HepG2 (cell line): ENCODE results near the gene PRKD2. TPM values are rescaled to one million over a fixed set of nuclear protein-coding genes. Genes with fewer than 3 reads are reported as not detected.
"Not testable (repeated sequence)": the region's sequence is repeated elsewhere in the genome, so short reads cannot be mapped to it uniquely, and the experiment has no call there.

Experiments
- ATAC-seq: fragments of 200-7000 bp; cut with Tn5 transposase; 3 replicates; pipeline ENCODE4 v1.9.1; 2020; ENCODE audit warnings: mild to moderate bottlenecking, moderate library complexity
- BruUV-seq: library from RNA; stranded (reverse); fragments of 400-500 nt; replicated peaks from 2 replicates; lab custom pipeline; 2021; lab: Mats Ljungman, UMichigan
- CTCF ChIA-PET: fragments of 300-600 bp; formaldehyde crosslinking; extraction: SDS; loops from one replicate; lab custom pipeline; 2021; ENCODE audit warnings: low total read pairs, inconsistent platforms, low intra/inter-chr PET ratio; lab: Yijun Ruan, JAX
- POLR2A ChIA-PET: fragments of 350-600 bp; sonication (Branson Sonifier 250); formaldehyde crosslinking; loops from one replicate; lab custom pipeline; 2020; ENCODE audit warnings: antibody characterized with exemption, inconsistent platforms; lab: Yijun Ruan, JAX
- DNase-seq: peaks from one replicate; pipeline ENCODE4 v3.0.0-alpha.2; 2015; ENCODE audit warnings: low spot score
- FAIRE-seq: peaks from 3 replicates; lab custom pipeline; 2011; peaks lifted over from hg19 to GRCh38; lab: Jason Lieb, UNC
- H2AFZ ChIP-seq: one replicate; pipeline ENCODE4 v1.6.1; 2011; ENCODE audit warnings: low read length, inconsistent platforms
- H3K27ac ChIP-seq: fragments of 300-600 bp; 3 replicates; pipeline ENCODE4 v1.8.0; 2011; ENCODE audit warnings: mixed run types, mild to moderate bottlenecking, mixed read lengths, low read length, inconsistent platforms; ENCODE audit not compliant: insufficient read depth; ENCODE audit errors: extremely low read length
- H3K27me3 ChIP-seq, 2 experiments: fragments of 200-600 bp in 1 of 2; 2 replicates in 1 of 2; 3 replicates in 1 of 2; pipeline versions ENCODE4 v1.6.0 to v1.8.0; 2011; ENCODE audit warnings: low read length in 2 of 2, mild to moderate bottlenecking in 2 of 2, moderate library complexity in 2 of 2, inconsistent platforms in 1 of 2; ENCODE audit not compliant: insufficient read depth in 2 of 2, control insufficient read depth in 1 of 2
- H3K36me3 ChIP-seq, 2 experiments: fragments of 200-600 bp in 1 of 2; replicated peaks in 1 of 2; 2 replicates in 1 of 2; 3 replicates in 1 of 2; pipeline versions ENCODE4 v1.5.1 to v1.8.0; 2011; ENCODE audit warnings: low read length in 2 of 2, inconsistent platforms in 1 of 2; ENCODE audit not compliant: insufficient read depth in 2 of 2, control insufficient read depth in 1 of 2
- H3K4me1 ChIP-seq: 2 replicates; pipeline ENCODE4 v1.5.1; 2012; ENCODE audit warnings: low read length, inconsistent platforms; ENCODE audit not compliant: insufficient read depth
- H3K4me2 ChIP-seq: 2 replicates; pipeline ENCODE4 v1.6.0; 2011; ENCODE audit warnings: low read depth, low read length, inconsistent platforms
- H3K4me3 ChIP-seq, 3 experiments: fragments of 200-600 bp in 1 of 3; sonication (generic), shearing (Covaris generic) in 1 of 3; replicated peaks in 1 of 3; 2 replicates each; pipeline ENCODE4 v1.5.1; 2011 to 2016; ENCODE audit warnings: low read length in 3 of 3, inconsistent platforms in 2 of 3, low read depth in 2 of 3, mild to moderate bottlenecking in 2 of 3, control low read depth in 1 of 3, mixed read lengths in 1 of 3; ENCODE audit not compliant: insufficient read depth in 1 of 3
- H3K79me2 ChIP-seq: one replicate; pipeline ENCODE4 v1.6.1; 2011; ENCODE audit warnings: low read length, inconsistent platforms; ENCODE audit not compliant: insufficient read depth
- H3K9ac ChIP-seq: 2 replicates; pipeline ENCODE4 v1.6.0; 2011; ENCODE audit warnings: mild to moderate bottlenecking, low read depth, low read length, inconsistent platforms; ENCODE audit not compliant: insufficient read depth
- H3K9me3 ChIP-seq: 2 replicates; pipeline ENCODE4 v1.5.1; 2012; ENCODE audit warnings: mild to moderate bottlenecking, low read length
- H4K20me1 ChIP-seq: 2 replicates; pipeline ENCODE4 v1.6.0; 2011; ENCODE audit warnings: inconsistent platforms, mild to moderate bottlenecking, low read length, moderate library complexity; ENCODE audit not compliant: insufficient read depth
- FOSL2 ChIP-seq: sonication (generic); formaldehyde crosslinking; IDR thresholded peaks from 2 replicates; pipeline ENCODE4 v1.4.0; 2020; ENCODE audit warnings: missing genetic modification reagents
- NR2F6 ChIP-seq, 2 experiments: IDR thresholded peaks; 2 replicates each; pipeline ENCODE4 v1.6.1; 2016; ENCODE audit warnings: antibody characterized with exemption in 1 of 2, mild to moderate bottlenecking in 1 of 2
- RXRA ChIP-seq: sonication (generic); formaldehyde crosslinking; IDR thresholded peaks from 2 replicates; pipeline ENCODE4 v1.5.1; 2020; ENCODE audit warnings: missing genetic modification reagents
- ZBTB7B ChIP-seq: sonication (generic); formaldehyde crosslinking; IDR thresholded peaks from 2 replicates; pipeline ENCODE4 v1.4.0; 2020; ENCODE audit warnings: missing genetic modification reagents
- ZNF460 ChIP-seq: sonication (generic); formaldehyde crosslinking; IDR thresholded peaks from 2 replicates; pipeline ENCODE4 v1.5.1; 2020; ENCODE audit warnings: missing genetic modification reagents, mild to moderate bottlenecking, borderline replicate concordance
- ZNF614 ChIP-seq: IDR thresholded peaks from 2 replicates; pipeline ENCODE4 v1.6.1; 2018; ENCODE audit warnings: missing biosample characterization, missing genetic modification reagents, inconsistent platforms, borderline replicate concordance
- WGBS: methylation state at CpG from one replicate; pipeline ENCODE4 v1.1.6; 2017; ENCODE audit warnings: low lambda C conversion rate; 5-methylcytosine and 5-hydroxymethylcytosine counted together
- in situ Hi-C: cut with HindIII; loops from 2 replicates; pipeline ENCODE4 v1.10.0; 2017; ENCODE audit warnings: low pct_unique_long_range_greater_than_20kb; ENCODE audit not compliant: extremely low pct_ligation_motif_present
- intact Hi-C: fragments of 100-400 bp; cut with micrococcal nuclease; formaldehyde crosslinking; loops from one replicate; pipeline ENCODE4 v1.10.0; 2022; ENCODE audit not compliant: unreplicated experiment
- polyA plus RNA-seq, 8 experiments: library from polyadenylated mRNA; depleted of rRNA in 3 of 8; stranded (reverse) in 7 of 8; unstranded in 1 of 8; fragments of >200 nt; fragmentation: Illumina TruSeq in 4 of 8; extraction: Trizol in 4 of 8; gene quantifications; 2 replicates each; pipeline versions ENCODE4 v1.2.1 to v1.2.3, GENCODE V29; 2011 to 2016; ENCODE audit warnings: low read depth in 4 of 8, missing spikeins in 1 of 8, mixed read lengths in 1 of 8; ENCODE audit not compliant: insufficient read depth in 1 of 8
- total RNA-seq, 5 experiments: library from RNA; depleted of rRNA; stranded (reverse); fragments of >200 nt; fragmentation: Illumina TruSeq; extraction: Trizol; gene quantifications; 2 replicates each; pipeline ENCODE4 v1.2.3, GENCODE V29; 2016; ENCODE audit warnings: low read depth in 1 of 5
- TF ChIP-seq, protein P1 (sequence below): sonication (generic); formaldehyde crosslinking; IDR thresholded peaks from 2 replicates; pipeline ENCODE4 v1.4.0; 2020; ENCODE audit warnings: missing genetic modification reagents, borderline replicate concordance
- TF ChIP-seq, protein P2 (sequence below), 2 experiments: sonication (generic) in 1 of 2; formaldehyde crosslinking in 1 of 2; IDR thresholded peaks; 2 replicates each; pipeline versions ENCODE4 v1.4.0 to v1.6.1; 2018 to 2020; ENCODE audit warnings: missing genetic modification reagents in 2 of 2, borderline replicate concordance in 1 of 2, low read depth in 1 of 2, mild to moderate bottlenecking in 1 of 2, missing biosample characterization in 1 of 2

PRKD2 gene
- total and polyA plus RNA-seq, 2 of the 13 experiments (the other 11 are each of a cell fraction or from before 2014, with no cell fraction given) = 6.7 to 7.3 TPM

DNA sequence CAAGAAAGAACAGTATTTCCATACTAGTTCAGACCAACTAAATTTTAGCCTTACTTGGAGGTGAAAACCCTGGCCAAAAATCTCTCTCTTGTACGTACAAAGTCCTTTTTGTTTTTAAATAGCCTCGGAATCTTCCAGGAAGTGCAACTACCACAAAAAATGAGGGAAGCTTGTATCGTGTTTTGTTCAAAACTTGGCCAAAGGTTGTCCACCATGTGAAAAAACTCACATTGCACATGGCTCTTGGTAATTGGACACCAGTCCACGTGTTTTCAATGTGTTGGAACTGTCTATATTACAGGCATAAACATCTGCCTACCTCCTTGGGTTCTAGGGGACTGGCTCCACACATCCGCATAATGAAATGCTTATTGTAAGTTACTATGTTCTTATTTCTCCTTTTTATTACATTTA lies 44.5 kb upstream of the PRKD2 start (continued):
- TF ChIP-seq, protein P1, sequence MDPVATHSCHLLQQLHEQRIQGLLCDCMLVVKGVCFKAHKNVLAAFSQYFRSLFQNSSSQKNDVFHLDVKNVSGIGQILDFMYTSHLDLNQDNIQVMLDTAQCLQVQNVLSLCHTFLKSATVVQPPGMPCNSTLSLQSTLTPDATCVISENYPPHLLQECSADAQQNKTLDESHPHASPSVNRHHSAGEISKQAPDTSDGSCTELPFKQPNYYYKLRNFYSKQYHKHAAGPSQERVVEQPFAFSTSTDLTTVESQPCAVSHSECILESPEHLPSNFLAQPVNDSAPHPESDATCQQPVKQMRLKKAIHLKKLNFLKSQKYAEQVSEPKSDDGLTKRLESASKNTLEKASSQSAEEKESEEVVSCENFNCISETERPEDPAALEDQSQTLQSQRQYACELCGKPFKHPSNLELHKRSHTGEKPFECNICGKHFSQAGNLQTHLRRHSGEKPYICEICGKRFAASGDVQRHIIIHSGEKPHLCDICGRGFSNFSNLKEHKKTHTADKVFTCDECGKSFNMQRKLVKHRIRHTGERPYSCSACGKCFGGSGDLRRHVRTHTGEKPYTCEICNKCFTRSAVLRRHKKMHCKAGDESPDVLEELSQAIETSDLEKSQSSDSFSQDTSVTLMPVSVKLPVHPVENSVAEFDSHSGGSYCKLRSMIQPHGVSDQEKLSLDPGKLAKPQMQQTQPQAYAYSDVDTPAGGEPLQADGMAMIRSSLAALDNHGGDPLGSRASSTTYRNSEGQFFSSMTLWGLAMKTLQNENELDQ (CRISPR knock-in tag) = no peak
- no peak for TF ChIP-seq ZNF614 (CRISPR knock-in tag)

DNA sequence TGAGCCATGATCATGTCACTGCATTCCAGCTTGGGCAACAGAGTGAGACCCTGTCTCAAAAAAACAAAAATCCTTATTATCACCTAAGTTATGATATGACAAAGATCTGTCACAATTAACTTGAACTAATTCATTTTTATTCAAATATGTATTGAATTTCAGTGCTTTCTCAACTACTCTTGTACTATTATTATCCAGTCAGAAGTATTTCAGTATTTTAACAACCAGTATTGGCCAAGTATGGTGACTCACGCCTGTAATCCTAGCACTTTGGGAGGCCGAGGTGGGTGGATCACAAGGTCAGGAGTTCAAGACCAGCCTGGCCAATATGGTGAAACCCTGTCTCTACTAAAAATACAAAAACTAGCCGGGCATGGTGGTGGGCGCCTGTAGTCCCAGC lies 44.0 kb upstream of the PRKD2 start:
- H3K79me2 ChIP-seq; H4K20me1 ChIP-seq; POLR2A ChIA-PET; H3K27ac ChIP-seq; CTCF ChIA-PET; H2AFZ ChIP-seq; ATAC-seq; H3K27me3 ChIP-seq; H3K4me3 ChIP-seq; DNase-seq; in situ Hi-C loops; H3K4me2 ChIP-seq; H3K9ac ChIP-seq; H3K9me3 ChIP-seq; FAIRE-seq; H3K36me3 ChIP-seq; BruUV-seq; intact Hi-C loops; TF ChIP-seq NR2F6 (IDR thresholded peaks at IDR 0.05): not testable (repeated sequence)
- TF ChIP-seq, protein P2, sequence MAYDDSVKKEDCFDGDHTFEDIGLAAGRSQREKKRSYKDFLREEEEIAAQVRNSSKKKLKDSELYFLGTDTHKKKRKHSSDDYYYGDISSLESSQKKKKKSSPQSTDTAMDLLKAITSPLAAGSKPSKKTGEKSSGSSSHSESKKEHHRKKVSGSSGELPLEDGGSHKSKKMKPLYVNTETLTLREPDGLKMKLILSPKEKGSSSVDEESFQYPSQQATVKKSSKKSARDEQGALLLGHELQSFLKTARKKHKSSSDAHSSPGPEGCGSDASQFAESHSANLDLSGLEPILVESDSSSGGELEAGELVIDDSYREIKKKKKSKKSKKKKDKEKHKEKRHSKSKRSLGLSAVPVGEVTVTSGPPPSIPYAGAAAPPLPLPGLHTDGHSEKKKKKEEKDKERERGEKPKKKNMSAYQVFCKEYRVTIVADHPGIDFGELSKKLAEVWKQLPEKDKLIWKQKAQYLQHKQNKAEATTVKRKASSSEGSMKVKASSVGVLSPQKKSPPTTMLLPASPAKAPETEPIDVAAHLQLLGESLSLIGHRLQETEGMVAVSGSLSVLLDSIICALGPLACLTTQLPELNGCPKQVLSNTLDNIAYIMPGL (CRISPR knock-in tag; IDR thresholded peaks at IDR 0.05; ENCODE audit: borderline replicate concordance in 1 of 2, low read depth in 1 of 2) = 0 out of 4 replicates have a peak, but pooled peaks of 1 of the 2 experiments have one; percentile 7
- TF ChIP-seq RXRA (CRISPR knock-in tag) (peak; percentile 26; the same call in 1 of the 2 replicates), ZBTB7B (CRISPR knock-in tag) (0 out of 2 replicates have a peak, but pooled peaks have one; percentile 12), FOSL2 (0 out of 2 replicates have a peak, but pooled peaks have one; percentile 23), ZNF460 (CRISPR knock-in tag) (peak; percentile 5; the same call in 1 of the 2 replicates), NR2F6 (CRISPR knock-in tag; IDR thresholded peaks at IDR 0.05) (peak; percentile 54; the same call in 1 of the 2 replicates)
- WGBS = 29% methylated on average over 4 of the region's 4 CpGs
- H3K4me1 ChIP-seq = peaks cover 56% of the 10 kb centered on the region
